ENCODE data around the gene GID8.

GID8 gene

DNA sequence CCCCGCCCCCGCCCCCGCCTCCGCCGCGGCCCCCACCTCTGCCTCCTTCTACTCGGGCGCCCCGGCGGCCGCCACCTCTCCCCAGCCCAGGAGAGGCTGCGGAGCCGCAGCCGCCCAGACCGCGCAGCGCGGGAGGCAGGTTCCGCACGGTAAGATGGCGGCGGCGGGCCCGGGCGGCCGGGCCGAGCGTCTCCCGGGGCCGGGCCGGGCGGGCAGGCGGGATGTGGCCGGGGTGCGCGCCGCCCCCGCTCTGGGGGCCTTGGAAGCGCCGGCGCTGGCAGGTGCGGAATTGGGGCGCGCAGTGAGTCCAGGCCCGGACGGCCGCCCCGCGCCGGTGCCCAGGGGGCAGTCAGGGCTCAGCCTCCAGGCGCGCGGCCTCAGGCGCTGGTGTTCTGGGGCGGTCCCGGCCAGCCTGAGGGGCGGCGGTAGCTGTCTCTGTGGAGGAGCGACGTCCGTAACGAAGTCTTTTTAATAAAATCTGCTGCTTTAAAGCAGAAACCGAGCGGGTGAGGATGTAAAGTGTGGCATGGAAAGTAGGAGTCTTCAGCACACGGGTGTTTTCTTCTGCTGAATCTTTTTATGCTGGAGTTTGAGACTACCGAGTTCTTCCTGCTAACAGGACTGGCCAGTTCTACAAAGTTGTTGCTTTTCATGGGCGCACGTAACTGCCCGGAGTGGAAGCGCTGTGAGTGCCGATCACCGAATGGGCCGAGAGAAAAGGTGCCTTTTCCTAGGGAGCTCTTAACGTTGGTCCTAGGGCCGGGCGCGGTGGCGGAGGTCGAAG, at the start of gene GID8:
GID8 (plus strand) TSS at position 43 of the 784 bp plus-strand sequence. CDS start 3,356 bp downstream, outside the sequence.
- peak; percentile 78 to 85 for DNase-seq
- TF ChIP-seq GATA1 (IDR thresholded peaks at IDR 0.05; ENCODE audit: low read depth, low read length), result no peak
- no peak for TF ChIP-seq POLR2A (IDR thresholded peaks at IDR 0.05; ENCODE audit: low read length)

DNA sequence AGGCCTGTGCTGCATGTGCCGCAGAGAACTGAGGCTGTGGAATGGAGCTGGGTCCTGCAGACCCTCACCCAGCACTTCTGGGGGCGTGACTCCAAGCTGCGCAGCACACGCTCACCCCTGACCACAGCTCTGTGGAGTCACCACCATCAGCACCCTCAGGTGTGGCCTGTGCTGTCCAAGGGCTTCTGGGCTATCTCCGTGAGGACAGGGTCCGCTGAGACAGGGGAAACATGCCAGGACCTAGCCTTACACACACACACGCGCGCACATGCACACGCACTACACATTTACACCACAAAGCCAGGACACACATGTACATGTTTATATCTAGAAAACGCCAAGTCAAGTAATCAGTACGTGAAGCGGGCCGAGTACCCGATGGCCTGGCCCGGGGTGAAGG, 49.5 kb upstream of the GID8 start:
- no peak for DNase-seq
- TF ChIP-seq GATA1 (IDR thresholded peaks at IDR 0.05; ENCODE audit: low read depth, low read length) (no peak), POLR2A (IDR thresholded peaks at IDR 0.05; ENCODE audit: low read length) (no peak)

DNA sequence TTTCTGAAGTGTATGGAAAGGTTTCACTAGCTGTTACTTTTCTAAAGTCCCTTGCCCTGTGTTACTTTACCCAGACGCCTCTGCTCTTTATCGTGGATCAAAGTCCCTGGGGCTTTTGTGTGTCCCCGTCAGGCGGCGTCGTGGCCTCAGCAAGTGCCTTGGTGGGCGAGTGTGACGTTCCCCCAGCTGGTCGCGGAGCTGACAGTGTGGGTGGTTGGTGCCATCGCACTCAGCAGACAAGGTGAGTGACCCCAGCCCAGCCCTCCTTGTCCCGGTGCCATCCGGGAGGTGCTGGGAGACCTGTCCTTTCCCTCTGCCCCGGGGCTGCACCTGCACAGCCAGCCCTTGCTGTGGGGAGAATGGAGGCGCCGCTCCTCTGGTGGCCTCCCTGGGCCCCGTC, 49.0 kb upstream of the GID8 start:
- TF ChIP-seq GATA1 (IDR thresholded peaks at IDR 0.05; ENCODE audit: low read depth, low read length) (no peak), POLR2A (IDR thresholded peaks at IDR 0.05; ENCODE audit: low read length) (no peak)
- DNase-seq, result no peak

DNA sequence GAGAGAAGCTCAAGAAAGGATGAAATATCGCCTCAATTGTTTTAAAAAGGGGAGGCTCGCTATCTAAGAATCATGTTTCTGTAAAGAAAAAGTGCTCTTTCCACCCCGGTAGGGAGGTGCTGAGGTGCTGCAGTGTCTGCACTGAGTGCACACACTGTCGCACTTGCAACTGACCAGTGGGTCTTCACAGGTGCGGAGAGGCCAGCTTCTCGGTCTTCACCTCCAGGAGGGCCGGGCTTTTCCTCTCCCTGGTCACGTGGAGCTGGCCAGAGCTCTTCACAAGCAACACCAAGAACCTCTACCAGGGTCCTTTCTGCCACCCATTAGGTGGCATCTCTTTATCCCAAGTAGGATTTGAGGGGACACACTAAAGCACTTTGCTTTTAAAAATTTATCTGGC, 48.5 kb upstream of the GID8 start:
- no peak for DNase-seq
- TF ChIP-seq POLR2A (IDR thresholded peaks at IDR 0.05; ENCODE audit: low read length) (no peak), GATA1 (IDR thresholded peaks at IDR 0.05; ENCODE audit: low read depth, low read length) (no peak)

DNA sequence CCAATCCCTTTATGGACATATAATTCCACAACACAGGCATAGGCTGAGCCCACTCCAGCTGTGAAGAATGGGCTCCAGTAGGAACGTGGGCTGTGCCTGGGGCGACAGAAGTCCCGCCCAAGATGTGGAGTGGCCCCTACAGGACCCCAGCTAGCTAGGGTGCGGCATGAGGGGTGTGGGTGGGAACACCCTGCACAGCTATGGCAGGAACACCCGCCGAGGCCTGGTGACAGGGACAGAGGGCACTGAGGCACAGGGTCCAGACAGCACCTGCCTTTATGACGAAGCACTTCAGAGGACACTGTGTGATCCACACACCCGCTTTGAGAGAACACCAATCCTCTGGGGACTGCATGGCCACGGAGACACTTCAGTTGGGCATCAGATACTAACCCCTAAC, 48.1 kb upstream of the GID8 start:
- DNase-seq, result no peak
- no peak for TF ChIP-seq GATA1 (IDR thresholded peaks at IDR 0.05; ENCODE audit: low read depth, low read length)
- TF ChIP-seq POLR2A (IDR thresholded peaks at IDR 0.05; ENCODE audit: low read length), result no peak

DNA sequence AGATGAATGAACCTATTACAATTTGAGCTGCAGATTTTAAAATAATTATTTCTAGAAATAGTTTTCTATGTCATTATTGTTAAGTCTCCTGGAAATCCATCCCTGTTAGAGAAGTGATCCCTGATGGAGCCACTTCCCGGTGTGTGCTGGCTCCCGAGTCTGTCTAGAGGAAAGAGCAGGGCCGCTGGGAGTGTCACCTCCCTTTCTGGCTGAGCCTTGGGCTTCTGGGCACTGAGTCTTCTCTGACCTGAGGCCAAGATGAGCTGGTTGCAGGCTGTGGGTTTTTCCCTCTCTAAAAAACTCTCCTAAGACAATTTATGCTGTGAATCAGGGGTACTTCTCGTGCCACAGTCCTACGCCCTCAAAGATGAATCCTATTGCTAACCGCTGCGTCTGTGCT, 47.5 kb upstream of the GID8 start:
- TF ChIP-seq GATA1 (IDR thresholded peaks at IDR 0.05; ENCODE audit: low read depth, low read length) (no peak), POLR2A (IDR thresholded peaks at IDR 0.05; ENCODE audit: low read length) (no peak)
- no peak for DNase-seq

DNA sequence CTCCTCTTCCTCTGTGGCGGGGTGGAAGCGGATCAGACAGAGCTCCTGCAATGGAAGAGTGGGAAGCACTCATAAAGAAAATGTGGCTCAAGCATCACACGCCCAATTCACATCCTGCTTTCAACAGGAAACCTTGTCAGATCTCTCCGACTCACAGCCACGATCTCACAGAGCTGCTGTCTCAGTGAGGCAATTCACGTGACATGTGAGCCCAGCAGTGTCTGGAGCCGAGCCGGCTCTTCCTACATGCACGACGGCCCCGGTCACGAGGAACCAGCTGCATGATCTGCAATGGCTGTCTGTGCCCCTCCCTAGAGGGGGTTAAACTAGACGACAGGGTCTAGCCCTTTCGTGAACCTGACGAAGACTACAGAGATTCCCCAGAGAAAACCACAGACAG, 46.8 kb upstream of the GID8 start:
- DNase-seq, result no peak
- no peak for TF ChIP-seq POLR2A (IDR thresholded peaks at IDR 0.05; ENCODE audit: low read length)
- TF ChIP-seq GATA1 (IDR thresholded peaks at IDR 0.05; ENCODE audit: low read depth, low read length), result no peak

DNA sequence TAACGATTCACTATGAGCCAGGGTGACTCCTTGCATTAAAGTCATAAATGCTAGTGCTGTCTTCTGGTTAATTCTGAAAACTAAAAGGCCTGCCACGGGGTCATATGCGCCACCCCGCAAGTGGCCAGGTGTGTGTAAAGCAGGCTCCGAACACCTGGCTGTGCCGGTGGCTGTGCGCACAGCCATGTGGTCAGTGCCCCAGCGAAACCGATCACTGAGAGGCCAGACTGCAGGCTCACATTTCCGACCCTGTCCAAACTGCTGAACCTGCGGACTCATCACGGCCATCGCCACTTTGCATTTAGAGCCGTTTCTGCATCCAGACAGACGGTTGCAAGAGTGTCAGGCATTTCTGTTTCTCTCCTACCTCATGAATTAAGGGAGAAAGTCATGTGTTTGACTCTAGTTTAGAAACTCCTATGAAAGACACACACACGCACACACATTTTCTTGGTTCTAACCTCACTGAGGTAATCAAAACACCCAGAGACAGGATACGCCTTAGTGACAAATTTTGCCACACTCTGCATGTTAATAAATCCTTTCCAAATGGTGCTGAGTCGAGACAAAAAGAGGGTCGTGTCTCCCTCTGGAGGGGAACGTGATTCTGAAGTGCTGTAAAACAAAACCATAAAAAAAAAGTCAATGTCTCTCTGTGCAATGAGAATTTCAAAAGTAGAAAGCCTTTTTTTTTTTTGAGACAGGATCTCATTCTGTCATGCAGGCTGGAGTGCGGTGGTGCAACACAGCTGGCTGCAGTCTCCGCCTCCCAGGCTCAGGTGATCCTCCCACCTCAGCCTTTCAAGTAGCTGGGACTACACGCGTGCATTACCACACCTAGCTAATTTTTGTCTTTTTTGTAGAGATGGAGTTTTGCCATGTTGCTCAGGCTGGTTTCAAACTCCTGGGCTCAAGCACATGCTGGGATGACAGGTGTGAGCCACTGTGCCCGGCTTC, 45.3 kb upstream of the GID8 start:
- TF ChIP-seq POLR2A (IDR thresholded peaks at IDR 0.05; ENCODE audit: low read length) (no peak), GATA1 (IDR thresholded peaks at IDR 0.05; ENCODE audit: low read depth, low read length) (no peak)
- no peak for DNase-seq

DNA sequence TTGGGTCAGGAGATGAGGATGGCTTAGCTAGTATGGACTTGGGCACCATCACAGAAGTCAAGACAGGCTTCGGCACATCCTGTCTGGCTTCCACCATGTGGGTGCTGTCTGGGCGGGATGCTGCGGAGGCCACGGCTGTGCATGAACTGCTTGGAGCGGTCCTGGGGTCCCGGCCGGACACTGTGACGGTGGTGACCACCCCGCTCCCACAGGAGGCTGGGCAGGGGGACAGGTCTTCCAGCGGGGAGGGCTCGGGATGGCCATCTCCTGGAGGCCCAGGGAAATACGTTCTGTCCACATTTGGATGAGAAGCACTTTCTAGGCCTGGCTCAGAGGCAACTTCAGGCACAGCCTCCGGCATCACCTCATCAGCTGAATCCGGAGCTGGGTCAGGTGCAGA, 44.2 kb upstream of the GID8 start:
- no peak for TF ChIP-seq GATA1 (IDR thresholded peaks at IDR 0.05; ENCODE audit: low read depth, low read length)
- no peak for TF ChIP-seq POLR2A (IDR thresholded peaks at IDR 0.05; ENCODE audit: low read length)
- no peak for DNase-seq

DNA sequence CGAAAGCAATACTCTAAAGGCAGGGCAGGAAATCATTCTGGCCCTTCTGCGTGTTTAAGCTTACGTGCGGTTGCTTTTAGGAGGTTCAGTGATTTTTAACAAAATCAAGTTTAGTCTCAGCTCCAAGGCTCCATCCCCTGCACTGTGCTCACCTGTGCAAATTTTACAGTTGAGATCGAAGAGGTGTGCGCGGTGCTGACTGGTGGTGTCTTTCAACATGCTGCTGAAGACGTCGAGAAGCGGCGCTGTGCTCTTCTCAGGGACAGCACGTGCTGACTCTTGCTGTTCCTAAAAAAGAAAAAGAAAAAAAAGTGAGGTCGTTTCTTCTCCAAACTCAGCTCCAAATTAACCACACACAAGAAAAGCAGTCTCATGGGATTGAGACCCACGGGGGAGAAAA, 43.7 kb upstream of the GID8 start:
- DNase-seq, result no peak
- TF ChIP-seq GATA1 (IDR thresholded peaks at IDR 0.05; ENCODE audit: low read depth, low read length), result no peak
- no peak for TF ChIP-seq POLR2A (IDR thresholded peaks at IDR 0.05; ENCODE audit: low read length)

DNA sequence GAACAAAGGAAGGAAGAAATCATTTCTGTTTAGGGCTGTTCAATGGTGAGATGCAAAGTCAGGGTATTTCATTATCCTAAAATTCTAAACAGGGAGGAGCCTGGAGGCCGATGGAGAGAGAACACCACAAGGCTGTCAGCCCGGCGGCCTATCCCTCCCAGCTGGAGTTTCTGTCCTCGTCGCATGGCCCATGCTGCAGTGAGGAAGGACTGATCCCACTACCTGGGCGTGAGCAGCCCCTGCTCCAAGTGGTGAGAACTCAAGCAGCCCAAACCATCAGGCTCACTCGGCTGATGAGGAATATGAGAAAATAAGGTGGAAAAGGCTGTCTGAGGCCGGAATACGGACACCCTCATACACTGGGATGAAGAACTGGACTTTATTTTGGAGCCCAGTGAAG, 42.4 kb upstream of the GID8 start:
- no peak for DNase-seq
- TF ChIP-seq POLR2A (IDR thresholded peaks at IDR 0.05; ENCODE audit: low read length), result no peak
- TF ChIP-seq GATA1 (IDR thresholded peaks at IDR 0.05; ENCODE audit: low read depth, low read length), result no peak

DNA sequence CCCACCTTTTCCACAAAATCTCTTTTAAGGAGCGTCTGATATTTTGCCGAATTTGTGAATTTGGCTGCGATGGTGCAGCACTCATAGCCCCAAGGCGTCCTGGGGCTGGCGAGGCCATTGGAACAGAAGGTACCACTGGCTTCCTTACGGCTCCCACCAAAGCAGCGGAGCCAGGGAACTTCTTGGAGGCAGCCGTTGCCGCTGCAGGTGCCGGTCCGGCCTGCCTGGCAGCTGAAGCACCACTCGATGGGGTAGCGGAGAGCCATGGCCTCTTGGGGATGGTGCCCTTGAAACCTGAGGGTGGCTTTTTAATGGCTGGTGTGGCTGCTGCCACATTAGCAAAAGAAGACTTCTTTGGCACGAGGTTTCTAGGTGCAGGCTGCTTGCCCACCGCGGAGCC, 41.4 kb upstream of the GID8 start:
- TF ChIP-seq POLR2A (IDR thresholded peaks at IDR 0.05; ENCODE audit: low read length) (no peak), GATA1 (IDR thresholded peaks at IDR 0.05; ENCODE audit: low read depth, low read length) (no peak)

DNA sequence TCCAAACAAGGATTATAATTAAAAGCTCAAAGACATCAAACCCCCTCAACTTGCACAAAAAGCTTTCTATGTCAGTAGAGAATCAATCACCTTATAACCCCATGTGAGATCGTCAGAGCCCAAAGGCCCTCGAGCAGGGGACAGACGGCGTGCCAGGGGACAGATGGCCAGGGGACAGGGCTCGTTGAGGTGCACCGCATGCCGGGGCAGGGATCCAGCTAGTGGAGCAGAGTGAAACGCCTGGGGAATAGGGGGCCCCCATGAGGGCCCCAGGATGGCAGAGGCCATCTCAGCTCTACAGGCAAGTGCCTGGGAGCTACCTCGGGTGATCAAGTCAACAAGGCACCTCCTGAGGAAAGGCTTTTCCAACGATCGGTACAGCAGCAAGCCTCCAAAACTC, 40.3 kb upstream of the GID8 start:
- no peak for DNase-seq
- TF ChIP-seq GATA1 (IDR thresholded peaks at IDR 0.05; ENCODE audit: low read depth, low read length), result no peak
- TF ChIP-seq POLR2A (IDR thresholded peaks at IDR 0.05; ENCODE audit: low read length), result no peak

More for the DNA sequence above, 41.4 kb upstream of the GID8 start:
- no peak for DNase-seq
